ENCODE results near the gene TRAM2.

The TRAM2 gene

GRCh38 chr6:52546192-52546591, 30.7 kb downstream of the TRAM2 start:
- DNase-seq (ENCODE audit: low read depth): no peak
- TF ChIP-seq, protein P1, sequence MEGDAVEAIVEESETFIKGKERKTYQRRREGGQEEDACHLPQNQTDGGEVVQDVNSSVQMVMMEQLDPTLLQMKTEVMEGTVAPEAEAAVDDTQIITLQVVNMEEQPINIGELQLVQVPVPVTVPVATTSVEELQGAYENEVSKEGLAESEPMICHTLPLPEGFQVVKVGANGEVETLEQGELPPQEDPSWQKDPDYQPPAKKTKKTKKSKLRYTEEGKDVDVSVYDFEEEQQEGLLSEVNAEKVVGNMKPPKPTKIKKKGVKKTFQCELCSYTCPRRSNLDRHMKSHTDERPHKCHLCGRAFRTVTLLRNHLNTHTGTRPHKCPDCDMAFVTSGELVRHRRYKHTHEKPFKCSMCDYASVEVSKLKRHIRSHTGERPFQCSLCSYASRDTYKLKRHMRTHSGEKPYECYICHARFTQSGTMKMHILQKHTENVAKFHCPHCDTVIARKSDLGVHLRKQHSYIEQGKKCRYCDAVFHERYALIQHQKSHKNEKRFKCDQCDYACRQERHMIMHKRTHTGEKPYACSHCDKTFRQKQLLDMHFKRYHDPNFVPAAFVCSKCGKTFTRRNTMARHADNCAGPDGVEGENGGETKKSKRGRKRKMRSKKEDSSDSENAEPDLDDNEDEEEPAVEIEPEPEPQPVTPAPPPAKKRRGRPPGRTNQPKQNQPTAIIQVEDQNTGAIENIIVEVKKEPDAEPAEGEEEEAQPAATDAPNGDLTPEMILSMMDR (conservative IDR thresholded peaks at IDR 0.05; ENCODE audit: control insufficient read depth, insufficient read depth, low read depth, low read length): no peak
- no peak overlapping the region for H3K4me3 ChIP-seq (ENCODE audit: control insufficient read depth, low read depth, low read length)

DNA sequence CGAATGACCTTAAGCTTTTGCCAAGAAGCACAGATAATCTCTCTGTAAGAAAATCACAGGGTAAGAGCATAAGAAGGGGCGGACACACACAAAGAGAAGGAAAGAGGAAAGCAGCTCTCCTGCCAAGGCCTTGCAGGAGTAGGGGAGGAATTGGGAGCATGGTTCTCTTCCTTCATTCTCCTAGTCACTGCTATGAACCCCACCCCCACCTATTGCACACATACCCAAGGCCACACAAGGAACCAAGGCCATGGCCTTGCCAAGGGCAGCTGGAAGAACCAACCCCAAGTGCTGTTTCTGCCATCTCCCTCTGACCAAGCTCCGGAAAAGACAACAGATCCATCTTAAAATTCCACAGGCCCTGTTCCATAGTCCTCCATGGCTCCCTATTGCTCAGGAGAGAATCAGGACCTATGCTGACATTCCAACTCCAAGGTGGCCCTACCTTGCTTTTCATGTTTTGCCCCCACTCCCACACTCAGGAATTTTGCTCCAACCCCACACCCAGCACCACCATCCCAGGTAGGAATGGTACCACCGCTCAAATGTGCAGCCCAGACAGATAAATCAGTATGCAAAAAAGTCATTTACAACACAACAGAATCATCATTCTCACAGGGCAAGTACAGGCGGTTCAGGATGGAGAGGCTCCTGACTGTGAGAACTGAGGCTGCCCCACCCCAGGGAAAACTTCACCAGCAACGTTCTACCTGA, 31.3 kb downstream of the TRAM2 start:
- H3K4me3 ChIP-seq (ENCODE audit: control insufficient read depth, low read depth, low read length): no peak overlapping the region
- DNase-seq (ENCODE audit: low read depth): no peak
- TF ChIP-seq, protein P1 (conservative IDR thresholded peaks at IDR 0.05; ENCODE audit: control insufficient read depth, insufficient read depth, low read depth, low read length): no peak

DNA sequence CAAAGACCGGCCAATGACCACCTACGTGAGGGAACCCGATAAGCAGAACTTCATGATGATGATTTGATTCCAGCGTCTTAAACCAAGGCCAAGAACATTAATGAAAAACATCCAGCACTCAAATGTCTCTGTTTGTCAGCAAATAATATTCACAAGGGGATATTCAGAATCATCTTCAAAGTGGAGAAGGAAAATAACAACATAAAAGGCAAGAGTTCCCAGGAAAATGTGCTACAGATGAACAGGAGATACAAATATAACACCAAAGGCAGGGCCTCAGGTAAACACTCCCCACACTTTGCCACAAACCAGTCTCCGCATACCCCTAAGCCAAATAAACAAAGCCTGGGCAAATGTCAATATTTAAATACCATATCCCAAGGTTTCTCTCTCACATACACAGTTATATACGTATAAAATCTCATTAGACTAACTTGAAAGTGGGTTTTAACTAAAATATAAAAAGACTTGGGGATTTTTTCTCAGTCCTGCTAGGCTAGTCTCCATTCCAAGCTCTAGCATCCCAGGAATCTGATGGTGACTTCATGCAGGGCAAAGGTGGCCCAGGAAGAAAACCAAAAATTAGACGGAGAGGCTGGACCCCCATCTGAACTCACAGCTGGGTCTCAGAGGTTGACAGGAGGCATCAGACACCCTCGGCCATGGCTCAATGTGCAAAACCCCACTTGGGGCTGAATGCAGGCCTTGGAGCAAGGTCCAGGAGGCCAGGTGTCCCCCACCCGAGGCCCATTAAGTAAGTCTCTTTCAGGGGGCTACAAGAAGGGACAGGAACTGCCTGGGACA, 32.1 kb downstream of the TRAM2 start:
- TF ChIP-seq, protein P1 (conservative IDR thresholded peaks at IDR 0.05; ENCODE audit: control insufficient read depth, insufficient read depth, low read depth, low read length): no peak
- peak; percentile 61 for DNase-seq (ENCODE audit: low read depth)
- H3K4me3 ChIP-seq (ENCODE audit: control insufficient read depth, low read depth, low read length): no peak overlapping the region

DNA sequence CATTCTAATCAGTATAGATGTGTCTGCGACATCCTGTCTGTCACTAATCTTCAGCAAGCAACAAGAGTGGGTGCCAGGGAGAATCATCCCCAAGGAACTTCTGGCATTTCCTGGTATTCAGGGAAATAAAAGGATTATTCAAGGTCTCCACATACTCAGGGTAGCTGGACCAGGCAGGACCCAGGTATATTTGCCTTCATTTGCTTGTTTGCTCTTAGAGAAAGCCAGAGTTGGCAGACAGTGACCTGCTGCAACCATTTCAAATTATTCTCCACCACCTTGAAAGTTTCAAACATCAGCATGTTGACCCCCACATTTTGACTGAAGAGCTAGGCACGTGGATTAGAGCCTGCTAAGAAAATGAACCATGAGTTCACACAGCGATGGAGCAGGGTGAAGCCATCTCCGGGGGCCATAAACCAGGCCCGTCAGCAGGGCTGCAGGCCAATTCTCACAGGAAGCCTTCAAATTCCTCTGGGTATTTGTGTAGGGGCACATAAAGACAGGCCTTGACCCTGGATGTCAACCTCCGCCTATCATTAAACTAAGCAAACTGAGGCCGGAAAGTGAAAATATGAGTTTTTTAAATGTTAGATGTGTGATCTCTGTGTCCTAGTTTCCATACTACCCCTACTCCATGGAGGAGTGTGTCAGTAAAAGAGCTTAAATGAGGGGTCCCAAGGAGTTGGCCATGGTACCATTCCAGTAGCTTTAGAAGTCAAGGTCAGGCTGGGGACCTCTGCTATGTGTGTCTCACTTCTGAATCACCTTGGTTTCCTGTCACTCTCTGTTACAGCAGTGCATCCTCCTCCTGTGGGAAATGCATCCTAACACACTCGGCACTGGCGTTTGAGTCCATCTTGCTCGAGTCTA, 32.9 kb downstream of the TRAM2 start:
- no peak overlapping the region for H3K4me3 ChIP-seq (ENCODE audit: control insufficient read depth, low read depth, low read length)
- TF ChIP-seq, protein P1 (conservative IDR thresholded peaks at IDR 0.05; ENCODE audit: control insufficient read depth, insufficient read depth, low read depth, low read length): no peak
- peak; percentile 56 for DNase-seq (ENCODE audit: low read depth)

GRCh38 chr6:52543262-52543661, 33.6 kb downstream of the TRAM2 start:
- peak; percentile 65 for DNase-seq (ENCODE audit: low read depth)
- H3K4me3 ChIP-seq (ENCODE audit: control insufficient read depth, low read depth, low read length): no peak overlapping the region
- TF ChIP-seq, protein P1 (conservative IDR thresholded peaks at IDR 0.05; ENCODE audit: control insufficient read depth, insufficient read depth, low read depth, low read length): no peak

GRCh38 chr6:52541135-52541534, 35.7 kb downstream of the TRAM2 start:
- no peak overlapping the region for H3K4me3 ChIP-seq (ENCODE audit: control insufficient read depth, low read depth, low read length)
- TF ChIP-seq, protein P1 (conservative IDR thresholded peaks at IDR 0.05; ENCODE audit: control insufficient read depth, insufficient read depth, low read depth, low read length): no peak
- DNase-seq (ENCODE audit: low read depth): no peak

Measured in fibroblast of mammary gland (primary cell).